ENCODE results near the gene EFNA5. TPM values are rescaled to one million over a fixed set of nuclear protein-coding genes. Genes with fewer than 3 reads are reported as not detected.
"Not testable (repeated sequence)": the region's sequence is repeated elsewhere in the genome, so short reads cannot be mapped to it uniquely, and the experiment has no call there.

Gene EFNA5
- total RNA-seq, 1 donor from 2014 or later = 40.9 TPM

DNA sequence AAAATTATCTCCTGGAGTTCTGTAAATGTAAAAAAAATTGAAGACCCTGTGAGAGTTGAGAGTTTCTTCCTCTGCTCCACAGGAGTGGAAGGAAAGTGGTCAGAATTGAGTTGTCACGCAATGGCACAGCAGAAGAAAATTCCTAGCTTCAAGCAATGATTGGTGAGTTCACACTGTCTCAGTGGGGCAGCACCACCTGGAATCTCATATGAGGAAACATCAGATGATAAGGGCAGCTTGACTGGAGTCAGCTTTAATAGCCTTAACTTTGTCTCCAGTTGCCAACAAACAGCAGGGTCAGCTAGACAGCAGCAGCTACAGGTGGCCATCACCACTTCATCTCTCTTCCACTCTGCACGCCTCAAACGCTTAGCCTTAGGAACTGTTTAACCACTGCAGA, 211.1 kb downstream of the EFNA5 start:
- no peak for DNase-seq (ENCODE audit: low spot score)
- intact Hi-C loops (cut with DNase I) = no loop called here

- intact Hi-C loops (cut with DNase I) = no loop called here
- no peak for DNase-seq (ENCODE audit: low spot score)
Observed at GRCh38 chr5:107458322-107458721, 212.4 kb downstream of the EFNA5 start.

GRCh38 chr5:107457881-107458280, 212.9 kb downstream of the EFNA5 start:
- no peak for DNase-seq (ENCODE audit: low spot score)
- intact Hi-C loops (cut with DNase I) = no loop called here

DNA sequence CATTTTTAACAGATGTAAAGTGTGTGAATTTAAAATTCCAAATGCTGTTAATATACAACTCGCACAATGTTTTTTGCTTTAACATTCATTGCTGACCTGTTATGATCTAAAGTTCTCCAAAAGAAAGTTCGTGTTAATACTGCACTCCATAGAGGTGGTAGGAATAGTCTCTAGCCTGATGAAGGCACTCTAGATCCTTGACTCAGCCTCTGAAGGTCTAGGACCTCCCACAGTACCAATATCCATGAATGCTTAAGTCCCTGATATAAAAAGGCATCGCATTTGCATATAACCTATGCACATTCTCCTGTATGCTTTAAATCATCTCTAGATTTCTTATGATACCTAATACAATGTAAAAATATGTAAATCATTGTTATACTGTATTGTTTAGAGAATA, 213.6 kb downstream of the EFNA5 start:
- intact Hi-C loops (cut with DNase I) = no loop called here
- DNase-seq (ENCODE audit: low spot score) = no peak

GRCh38 chr5:107456281-107456715, 214.4 kb downstream of the EFNA5 start:
- DNase-seq (ENCODE audit: low spot score) = no peak
- intact Hi-C loops (cut with DNase I) = no loop called here

DNA sequence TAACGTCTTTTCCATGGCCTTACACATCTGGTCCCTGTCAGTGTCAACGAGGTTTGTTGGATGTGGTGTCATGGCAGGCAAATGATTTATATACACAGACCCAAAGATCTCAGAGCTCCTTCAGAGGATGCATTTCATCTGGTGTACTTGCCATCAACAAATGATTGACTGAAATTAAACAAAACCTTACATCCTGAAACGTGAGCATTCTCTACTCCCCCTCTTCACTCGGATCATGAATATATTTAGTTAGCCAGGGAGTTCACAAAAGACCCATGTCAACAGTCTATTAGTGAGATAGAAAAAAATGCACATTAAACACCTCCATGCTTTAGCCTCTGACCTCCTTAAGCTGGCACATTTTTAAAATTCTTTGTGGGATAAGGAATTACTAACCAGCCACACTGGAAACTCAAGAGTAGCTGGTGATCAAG, 215.6 kb downstream of the EFNA5 start:
- intact Hi-C loops (cut with DNase I) = no loop called here
- DNase-seq (ENCODE audit: low spot score) = no peak

DNA sequence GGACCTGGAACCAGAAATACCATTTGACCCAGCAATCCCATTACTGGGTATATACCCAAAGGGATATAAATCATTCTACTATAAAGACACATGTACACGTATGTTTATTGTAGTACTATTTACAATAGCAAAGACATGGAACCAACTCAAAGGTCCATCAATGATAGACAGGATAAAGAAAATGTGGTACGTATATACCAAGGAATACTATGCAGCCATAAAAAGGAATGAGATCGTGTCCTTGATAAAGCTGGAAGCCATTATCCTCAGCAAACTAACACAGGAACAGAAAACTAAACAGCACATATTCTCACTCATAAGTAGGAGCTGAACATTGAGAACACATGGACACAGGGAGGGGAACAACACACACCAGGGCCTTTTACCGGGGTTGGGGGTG, 218.9 kb downstream of the EFNA5 start:
- intact Hi-C loops (cut with DNase I); DNase-seq (ENCODE audit: low spot score): not testable (repeated sequence)

- DNase-seq (ENCODE audit: low spot score) = no peak
- intact Hi-C loops (cut with DNase I) = no loop called here
Observed at GRCh38 chr5:107451028-107451427, 219.7 kb downstream of the EFNA5 start.

GRCh38 chr5:107450531-107450930, 220.2 kb downstream of the EFNA5 start:
- no peak for DNase-seq (ENCODE audit: low spot score)
- intact Hi-C loops (cut with DNase I) = no loop called here

- intact Hi-C loops (cut with DNase I) = no loop called here
- no peak for DNase-seq (ENCODE audit: low spot score)
Observed at GRCh38 chr5:107449369-107449768, 221.4 kb downstream of the EFNA5 start.

GRCh38 chr5:107447587-107447986, 223.2 kb downstream of the EFNA5 start:
- DNase-seq (ENCODE audit: low spot score) = no peak
- intact Hi-C loops (cut with DNase I) = no loop called here

- DNase-seq (ENCODE audit: low spot score) = no peak
- intact Hi-C loops (cut with DNase I) = no loop called here
Observed at GRCh38 chr5:107446972-107447371, 223.8 kb downstream of the EFNA5 start.

DNA sequence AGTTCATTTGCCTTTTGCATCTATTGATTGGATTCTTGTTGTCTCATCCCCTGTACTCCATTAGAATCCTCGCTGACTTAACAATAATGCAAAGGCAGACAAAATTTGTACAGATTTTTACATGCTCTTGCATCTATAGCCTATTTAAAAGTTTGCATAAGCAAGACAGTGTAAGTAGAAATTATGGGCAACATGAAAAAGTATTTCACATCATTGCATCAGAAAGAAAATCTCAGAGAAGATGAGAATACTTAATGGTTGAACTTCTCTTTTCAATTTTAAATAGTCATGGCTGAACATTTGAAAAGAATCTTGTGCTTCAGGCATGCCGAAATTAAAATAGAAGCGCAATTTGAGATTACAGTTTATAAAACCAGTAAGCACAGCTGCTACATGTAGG, 226.4 kb downstream of the EFNA5 start:
- DNase-seq (ENCODE audit: low spot score) = no peak
- intact Hi-C loops (cut with DNase I) = no loop called here

DNA sequence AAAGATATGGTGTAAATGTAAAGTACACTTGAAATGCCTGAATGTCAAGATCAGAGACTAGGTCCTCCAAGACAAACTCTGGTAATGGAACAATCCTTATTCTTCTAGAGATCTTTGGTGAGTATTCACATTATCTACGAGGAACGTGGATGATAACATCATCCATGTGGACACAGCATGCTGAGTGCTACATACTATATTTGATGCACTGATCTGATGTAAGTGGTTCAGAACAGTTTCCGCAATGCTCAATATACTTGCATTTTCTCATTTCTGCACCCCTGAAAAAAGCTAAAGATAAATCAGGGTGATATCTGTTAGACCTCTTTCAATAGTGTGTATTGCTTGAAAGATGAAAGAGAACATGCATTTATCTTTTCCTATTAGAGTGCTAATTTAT, 226.8 kb downstream of the EFNA5 start:
- intact Hi-C loops (cut with DNase I) = no loop called here

DNA sequence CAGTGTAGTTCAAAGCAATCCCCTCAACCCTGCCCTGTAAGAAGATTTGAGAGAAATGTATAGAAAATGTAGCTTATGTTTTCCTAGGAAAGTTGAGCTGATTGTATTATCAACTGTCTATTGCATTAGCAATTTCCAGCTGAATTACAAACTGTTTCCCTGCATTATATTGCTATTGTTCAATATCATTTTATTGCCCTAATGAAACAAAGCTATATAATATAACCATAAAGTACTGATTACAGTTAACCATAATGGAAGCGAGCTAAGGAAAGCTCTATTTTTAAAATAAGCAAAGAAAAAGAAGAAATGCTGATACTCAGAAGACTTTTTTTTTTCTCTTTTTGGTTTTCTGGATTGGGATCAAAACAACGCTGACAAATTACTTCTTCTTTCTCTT, 228.3 kb downstream of the EFNA5 start:
- intact Hi-C loops (cut with DNase I) = no loop called here
- DNase-seq (ENCODE audit: low spot score) = no peak

More for the DNA sequence above, 226.8 kb downstream of the EFNA5 start:
- no peak for DNase-seq (ENCODE audit: low spot score)

DNA sequence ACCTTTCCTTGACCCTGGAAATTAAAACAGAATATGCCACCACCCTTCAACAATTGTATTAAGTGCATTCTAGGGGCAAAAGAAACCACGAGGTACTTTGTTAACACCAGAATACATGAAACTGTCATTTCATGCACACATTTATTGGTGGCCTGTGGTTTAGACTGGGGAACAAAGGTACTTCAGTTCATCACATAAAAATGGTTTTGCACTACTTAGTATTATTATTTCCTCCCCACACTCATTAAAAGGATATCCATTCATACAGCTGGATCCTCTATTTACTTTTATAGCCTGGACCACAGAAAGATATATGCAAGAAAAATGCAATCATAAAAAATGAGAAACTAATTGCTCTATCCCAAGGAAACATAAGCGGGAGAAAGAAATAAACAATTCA, 230.9 kb downstream of the EFNA5 start:
- intact Hi-C loops (cut with DNase I) = no loop called here
- no peak for DNase-seq (ENCODE audit: low spot score)

- intact Hi-C loops (cut with DNase I) = no loop called here
- no peak for DNase-seq (ENCODE audit: low spot score)
Observed at GRCh38 chr5:107437986-107438510, 232.7 kb downstream of the EFNA5 start.

DNA sequence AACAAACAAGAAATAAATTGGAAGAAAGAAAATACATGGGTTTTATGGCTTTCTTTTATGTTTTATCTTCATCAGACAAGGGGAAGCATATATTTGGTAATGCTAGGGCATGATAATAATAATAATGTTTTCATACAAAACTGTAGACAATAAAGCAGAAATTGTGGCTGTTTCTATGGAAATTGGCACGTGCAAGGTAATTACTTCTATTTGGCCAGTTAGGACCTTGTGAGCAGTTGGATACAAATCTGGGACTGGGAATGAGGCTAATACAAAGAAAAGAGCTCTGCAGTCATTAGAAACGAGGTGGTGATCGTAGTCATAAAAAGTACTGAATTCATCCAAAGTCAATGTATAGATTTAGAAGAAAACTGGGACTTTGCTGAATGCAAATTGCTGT, 233.6 kb downstream of the EFNA5 start:
- intact Hi-C loops (cut with DNase I) = no loop called here
- no peak for DNase-seq (ENCODE audit: low spot score)

- intact Hi-C loops (cut with DNase I) = no loop called here
Observed at GRCh38 chr5:107436201-107436600, 234.5 kb downstream of the EFNA5 start.

DNA sequence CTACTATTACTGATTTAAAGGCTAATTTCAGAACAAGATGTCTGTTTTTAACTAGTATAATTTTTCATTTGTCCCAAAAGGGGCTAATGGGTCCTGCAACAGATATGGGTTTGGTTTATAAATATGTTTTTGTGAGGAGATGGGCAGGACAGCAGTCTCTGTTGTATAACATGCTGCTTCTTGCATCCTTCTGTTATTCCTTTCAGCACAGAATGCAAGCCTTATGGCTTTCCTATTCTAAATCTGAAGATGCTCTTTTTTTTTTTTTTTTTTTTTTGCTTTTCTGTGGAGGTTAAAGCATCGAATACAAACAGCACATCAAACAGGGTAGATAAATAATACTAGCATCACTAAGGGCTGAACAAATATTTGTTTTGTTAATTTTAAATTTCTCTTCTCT, 235.7 kb downstream of the EFNA5 start:
- no peak for DNase-seq (ENCODE audit: low spot score)
- intact Hi-C loops (cut with DNase I) = no loop called here

More at GRCh38 chr5:107436201-107436600, 234.5 kb downstream of the EFNA5 start:
- no peak for DNase-seq (ENCODE audit: low spot score)

DNA sequence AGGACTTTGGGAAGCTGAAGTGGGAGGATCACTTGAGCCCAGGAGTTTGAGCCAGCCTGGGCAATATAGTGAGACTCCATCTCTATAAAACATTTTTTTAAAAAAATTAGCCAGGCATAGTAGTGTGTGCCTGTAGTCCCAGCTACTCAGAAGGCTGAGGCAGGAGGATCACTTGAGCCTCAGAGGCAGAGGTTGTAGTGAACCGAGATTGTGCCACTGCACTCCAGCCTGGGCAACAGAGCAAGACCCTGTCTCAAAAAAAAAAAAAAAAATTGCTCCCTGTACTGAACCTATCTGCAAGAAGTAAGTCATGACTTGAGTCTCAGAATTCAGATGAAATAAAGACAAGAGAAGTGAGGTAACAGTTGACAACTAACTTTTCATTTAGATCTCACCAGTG, 237.1 kb downstream of the EFNA5 start:
- intact Hi-C loops (cut with DNase I) = not testable (repeated sequence)

DNA sequence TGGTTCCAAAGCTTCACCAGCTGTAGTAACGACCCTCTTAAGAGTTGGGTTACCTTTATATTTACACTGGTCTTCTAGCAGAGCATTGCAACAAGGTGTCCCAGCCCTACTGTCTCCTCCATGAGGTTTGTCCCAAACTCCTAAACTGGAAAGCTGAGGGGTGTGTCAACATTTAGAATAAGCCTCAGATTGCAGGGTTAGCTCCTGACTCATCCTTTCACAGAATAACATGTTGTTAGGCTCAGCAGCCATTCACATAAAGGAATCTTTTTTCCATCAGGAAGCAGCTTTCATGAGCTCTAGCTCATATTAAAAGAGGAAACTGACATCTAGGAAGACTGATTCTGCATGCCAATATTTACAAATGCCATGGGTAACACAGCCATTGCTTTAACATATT, 238.7 kb downstream of the EFNA5 start:
- intact Hi-C loops (cut with DNase I) = no loop called here
- no peak for DNase-seq (ENCODE audit: low spot score)

More for the DNA sequence above, 237.1 kb downstream of the EFNA5 start:
- DNase-seq (ENCODE audit: low spot score) = not testable (repeated sequence)

Data from cardiac septum (tissue), 1 donor.